Neuronal stem cell (in vitro differentiated cells): ENCODE data around the gene ATP6V1E1.

Source experiments
- DNase-seq: peaks from one replicate; pipeline ENCODE4 v3.0.0-alpha.2; 2013; ENCODE audit warnings: low spot score
- H2AFZ ChIP-seq: one replicate; pipeline ENCODE4 v1.6.1; 2013; ENCODE audit warnings: mild to moderate bottlenecking, low read length, inconsistent platforms
- H2AK5ac ChIP-seq: 2 replicates; pipeline ENCODE4 v1.6.1; 2013; ENCODE audit warnings: low read depth, mild to moderate bottlenecking, inconsistent platforms, low read length, moderate library complexity, mixed read lengths
- H2BK120ac ChIP-seq: 2 replicates; pipeline ENCODE4 v1.6.1; 2013; ENCODE audit warnings: low read depth, mild to moderate bottlenecking, inconsistent platforms, low read length, moderate library complexity, mixed read lengths
- H2BK12ac ChIP-seq: one replicate; pipeline ENCODE4 v1.6.1; 2013; ENCODE audit warnings: low read length, inconsistent platforms
- H2BK15ac ChIP-seq: 2 replicates; pipeline ENCODE4 v1.6.1; 2013; ENCODE audit warnings: mild to moderate bottlenecking, low read length, inconsistent platforms, mixed read lengths
- H2BK5ac ChIP-seq: one replicate; pipeline ENCODE4 v1.6.1; 2013; ENCODE audit warnings: inconsistent platforms, mild to moderate bottlenecking, low read length, moderate library complexity
- H3K14ac ChIP-seq: one replicate; pipeline ENCODE4 v1.6.1; 2013; ENCODE audit warnings: low read length, inconsistent platforms
- H3K18ac ChIP-seq: 2 replicates; pipeline ENCODE4 v1.6.1; 2013; ENCODE audit warnings: low read length, inconsistent platforms
- H3K23ac ChIP-seq: 2 replicates; pipeline ENCODE4 v1.6.1; 2013; ENCODE audit warnings: low read depth, mild to moderate bottlenecking, mixed read lengths, low read length, inconsistent platforms; ENCODE audit not compliant: poor library complexity
- H3K27ac ChIP-seq: replicated peaks from 3 replicates; pipeline ENCODE4 v1.5.1; 2013; ENCODE audit warnings: low read length, inconsistent platforms
- H3K27me3 ChIP-seq, 3 experiments: 2 replicates each; pipeline ENCODE4 v1.6.1; 2013; ENCODE audit warnings: low read length in 3 of 3, mild to moderate bottlenecking in 2 of 3, inconsistent platforms in 1 of 3, low read depth in 1 of 3, mixed read lengths in 1 of 3, moderate library complexity in 1 of 3; ENCODE audit not compliant: control insufficient read depth in 3 of 3, insufficient read depth in 3 of 3
- H3K36me3 ChIP-seq, 2 donors: replicated peaks in 1 of 2; 2 replicates each; pipeline ENCODE4 v1.6.1; 2013; ENCODE audit warnings: low read length in 2 of 2; ENCODE audit not compliant: control insufficient read depth in 2 of 2, insufficient read depth in 2 of 2
- H3K4ac ChIP-seq: 2 replicates; pipeline ENCODE4 v1.6.1; 2013; ENCODE audit warnings: inconsistent platforms, mild to moderate bottlenecking, low read length, moderate library complexity
- H3K4me1 ChIP-seq, 2 donors: 1 replicate in 1 of 2; 2 replicates in 1 of 2; pipeline ENCODE4 v1.6.1; 2013; ENCODE audit warnings: low read length in 2 of 2, low read depth in 1 of 2; ENCODE audit not compliant: control insufficient read depth in 2 of 2, insufficient read depth in 1 of 2
- H3K4me2 ChIP-seq: one replicate; pipeline ENCODE4 v1.6.1; 2013; ENCODE audit warnings: mild to moderate bottlenecking, low read length, inconsistent platforms; ENCODE audit not compliant: insufficient read depth, poor library complexity, severe bottlenecking
- H3K4me3 ChIP-seq, 2 donors: 2 replicates each; pipeline ENCODE4 v1.5.1; 2013; ENCODE audit warnings: low read length in 2 of 2, mild to moderate bottlenecking in 2 of 2, inconsistent platforms in 1 of 2, moderate library complexity in 1 of 2
- H3K79me1 ChIP-seq: one replicate; pipeline ENCODE4 v1.6.1; 2013; ENCODE audit warnings: low read depth, mild to moderate bottlenecking, inconsistent platforms, low read length, moderate library complexity
- H3K9ac ChIP-seq: one replicate; pipeline ENCODE4 v1.6.1; 2013; ENCODE audit warnings: mild to moderate bottlenecking, low read depth, low read length, inconsistent platforms; ENCODE audit not compliant: poor library complexity
- H3K9me3 ChIP-seq, 2 donors: replicated peaks in 1 of 2; 2 replicates each; pipeline versions ENCODE3 to v1.6.1; 2013; ENCODE audit warnings: low read length in 2 of 2, mild to moderate bottlenecking in 2 of 2, inconsistent platforms in 1 of 2, low read depth in 1 of 2, mixed read lengths in 1 of 2, moderate library complexity in 1 of 2; ENCODE audit not compliant: control insufficient read depth in 2 of 2, insufficient read depth in 1 of 2
- H4K8ac ChIP-seq: one replicate; pipeline ENCODE4 v1.6.1; 2013; ENCODE audit warnings: low read depth, mild to moderate bottlenecking, inconsistent platforms, low read length, moderate library complexity
- H4K91ac ChIP-seq: one replicate; pipeline ENCODE4 v1.6.1; 2013; ENCODE audit warnings: low read length, low read depth, mild to moderate bottlenecking, inconsistent platforms; ENCODE audit not compliant: poor library complexity
- WGBS, 2 donors: extraction: QIAGEN DNeasy Blood & Tissue Kit; methylation state at CpG; one replicate each; pipeline ENCODE4 v1.1.7; 2013; ENCODE audit warnings: missing lambda C conversion rate in 2 of 2, mixed read lengths in 1 of 2; ENCODE audit not compliant: insufficient read length in 2 of 2, insufficient replicate concordance in 1 of 2; ENCODE audit errors: extremely low coverage in 2 of 2; 5-methylcytosine and 5-hydroxymethylcytosine counted together

Gene ATP6V1E1

GRCh38 chr22:17612057-17612456, 16.5 kb downstream of the ATP6V1E1 start:
- H2BK12ac ChIP-seq, result no peak overlapping the region
- H3K9me3 ChIP-seq, result no peaks in the 10 kb centered on the region
- no peak overlapping the region for H4K91ac ChIP-seq
- no peak for DNase-seq
- no peak overlapping the region for H2BK5ac ChIP-seq
- no peak overlapping the region for H3K4me3 ChIP-seq
- H2AK5ac ChIP-seq, result no peak overlapping the region
- no peak overlapping the region for H2BK120ac ChIP-seq
- H3K23ac ChIP-seq, result no peak overlapping the region
- H3K27ac ChIP-seq, result no peak overlapping the region
- H3K4me1 ChIP-seq, result no peaks in the 10 kb centered on the region
- H2BK15ac ChIP-seq, result no peak overlapping the region
- no peaks in the 10 kb centered on the region for H3K27me3 ChIP-seq
- no CpG with 5 or more reads among the region's 3 CpGs for WGBS, 2 donors
- H3K9ac ChIP-seq, result no peak overlapping the region
- peaks cover 6 to 67% of the 10 kb centered on the region in 2 donors for H3K36me3 ChIP-seq
- H4K8ac ChIP-seq, result no peak overlapping the region
- H3K79me1 ChIP-seq, result no peaks in the 10 kb centered on the region
- no peak overlapping the region for H3K4ac ChIP-seq
- H3K18ac ChIP-seq, result no peak overlapping the region
- no peak overlapping the region for H2AFZ ChIP-seq
- no peak overlapping the region for H3K4me2 ChIP-seq
- no peak overlapping the region for H3K14ac ChIP-seq

- Histone ChIP-seq H3K79me1 (no peaks in the 10 kb centered on the region), H4K8ac (no peak overlapping the region), H3K18ac (no peak overlapping the region), H3K4ac (no peak overlapping the region), H3K9me3 (no peaks in the 10 kb centered on the region), H2AK5ac (no peak overlapping the region), H3K4me2 (no peak overlapping the region), H4K91ac (no peak overlapping the region), H2BK12ac (no peak overlapping the region), H3K23ac (no peak overlapping the region), H3K14ac (no peak overlapping the region), H2BK15ac (no peak overlapping the region), H2AFZ (no peak overlapping the region), H3K27ac (no peak overlapping the region), H2BK5ac (no peak overlapping the region), H3K27me3 (no peaks in the 10 kb centered on the region), H3K4me1 (no peaks in the 10 kb centered on the region), H3K4me3 (no peak overlapping the region), H3K36me3 (peaks cover 6 to 77% of the 10 kb centered on the region in 2 donors), H3K9ac (no peak overlapping the region), H2BK120ac (no peak overlapping the region)
- no CpG with 5 or more reads among the region's 4 CpGs for WGBS, 2 donors
- DNase-seq, result no peak
Observed at GRCh38 chr22:17607891-17608521, 20.5 kb downstream of the ATP6V1E1 start.

GRCh38 chr22:17606496-17606895, 22.1 kb downstream of the ATP6V1E1 start:
- Histone ChIP-seq H4K91ac (no peak overlapping the region), H3K27me3 (no peaks in the 10 kb centered on the region), H3K18ac (no peak overlapping the region), H3K14ac (no peak overlapping the region), H3K9ac (no peak overlapping the region), H2BK120ac (no peak overlapping the region), H2AK5ac (no peak overlapping the region), H2BK12ac (no peak overlapping the region), H2AFZ (no peak overlapping the region), H3K4ac (no peak overlapping the region), H3K4me1 (no peaks in the 10 kb centered on the region), H3K36me3 (peaks cover 2 to 66% of the 10 kb centered on the region in 2 donors), H2BK5ac (no peak overlapping the region), H3K79me1 (no peaks in the 10 kb centered on the region), H3K9me3 (no peaks in the 10 kb centered on the region), H3K4me3 (no peak overlapping the region), H3K23ac (no peak overlapping the region), H2BK15ac (no peak overlapping the region), H3K4me2 (no peak overlapping the region), H4K8ac (no peak overlapping the region), H3K27ac (no peak overlapping the region)
- no CpG with 5 or more reads among the region's 5 CpGs for WGBS, 2 donors
- DNase-seq, result no peak

GRCh38 chr22:17603668-17604067, 24.9 kb downstream of the ATP6V1E1 start:
- H2AFZ ChIP-seq, result no peak overlapping the region
- H2BK5ac ChIP-seq, result no peak overlapping the region
- H2AK5ac ChIP-seq, result no peak overlapping the region
- H2BK120ac ChIP-seq, result no peak overlapping the region
- H2BK12ac ChIP-seq, result no peak overlapping the region
- no peak overlapping the region for H4K91ac ChIP-seq
- H3K36me3 ChIP-seq, result peaks cover 4 to 73% of the 10 kb centered on the region in 2 donors
- no CpG with 5 or more reads among the region's 4 CpGs for WGBS, 2 donors
- no peak overlapping the region for H3K14ac ChIP-seq
- H4K8ac ChIP-seq, result no peak overlapping the region
- no peak overlapping the region for H3K9ac ChIP-seq
- no peaks in the 10 kb centered on the region for H3K9me3 ChIP-seq
- no peak overlapping the region for H2BK15ac ChIP-seq
- H3K4ac ChIP-seq, result no peak overlapping the region
- H3K27me3 ChIP-seq, result no peaks in the 10 kb centered on the region
- H3K4me3 ChIP-seq, result no peak overlapping the region
- H3K23ac ChIP-seq, result no peak overlapping the region
- no peak overlapping the region for H3K27ac ChIP-seq
- no peaks in the 10 kb centered on the region for H3K4me1 ChIP-seq
- H3K4me2 ChIP-seq, result no peak overlapping the region
- DNase-seq, result no peak
- H3K18ac ChIP-seq, result no peak overlapping the region
- H3K79me1 ChIP-seq, result no peaks in the 10 kb centered on the region
